ENCODE data around the gene TTC39A.

The TTC39A gene

GRCh38 chr1:51330331-51331201 lies at the start of gene TTC39A:
Gene TTC39A (minus strand): TSS chr1:51330562. CDS start chr1:51330477, 85 bp downstream.
- no peak for DNase-seq

- no peak for DNase-seq
These were observed 48.5 kb upstream of the TTC39A start for GRCh38 chr1:51378871-51379270.

- no peak for DNase-seq
These were observed 43.5 kb upstream of the TTC39A start for GRCh38 chr1:51373898-51374297.

- DNase-seq, result no peak
These were observed 42.2 kb upstream of the TTC39A start for GRCh38 chr1:51372561-51372960.

- DNase-seq, result no peak
These were observed 38.8 kb upstream of the TTC39A start for GRCh38 chr1:51369171-51369570.

GRCh38 chr1:51365774-51366173 lies 35.4 kb upstream of the TTC39A start:
- DNase-seq, result no peak

- DNase-seq, result no peak
These were observed 29.5 kb upstream of the TTC39A start for GRCh38 chr1:51359879-51360278.

- DNase-seq, result no peak
These were observed 25.0 kb upstream of the TTC39A start for GRCh38 chr1:51355382-51355781.

GRCh38 chr1:51354416-51354815 lies 24.1 kb upstream of the TTC39A start:
- DNase-seq, result no peak

GRCh38 chr1:51351907-51352306 lies 21.5 kb upstream of the TTC39A start:
- DNase-seq, result no peak

- DNase-seq, result no peak
These were observed 19.5 kb upstream of the TTC39A start for GRCh38 chr1:51349862-51350261.

GRCh38 chr1:51348147-51348527 lies 17.8 kb upstream of the TTC39A start:
- DNase-seq, result no peak

GRCh38 chr1:51347398-51348146 lies 17.2 kb upstream of the TTC39A start:
- no peak for DNase-seq

- no peak for DNase-seq
These were observed 16.0 kb upstream of the TTC39A start for GRCh38 chr1:51346086-51346942.

- DNase-seq, result no peak
These were observed 14.9 kb upstream of the TTC39A start for GRCh38 chr1:51345300-51345687.

- DNase-seq, result no peak
These were observed 14.4 kb upstream of the TTC39A start for GRCh38 chr1:51344602-51345299.

GRCh38 chr1:51344276-51344601 lies 13.9 kb upstream of the TTC39A start:
- DNase-seq, result no peak

- DNase-seq, result no peak
These were observed 13.3 kb upstream of the TTC39A start for GRCh38 chr1:51343624-51344023.

GRCh38 chr1:51342591-51343206 lies 12.3 kb upstream of the TTC39A start:
- no peak for DNase-seq

GRCh38 chr1:51341876-51342496 lies 11.6 kb upstream of the TTC39A start:
- DNase-seq, result no peak

- no peak for DNase-seq
These were observed 10.0 kb upstream of the TTC39A start for GRCh38 chr1:51340380-51340779.

- DNase-seq, result no peak
These were observed 6.3 kb upstream of the TTC39A start for GRCh38 chr1:51336711-51337110.

Measured in activated CD4-positive, alpha-beta T cell treated with anti-CD3 and anti-CD28 coated beads, Interleukin-10, Interleukin-2, amounts not matched to agents 100 ng/mL and 50 ng/mL, durations not matched to agents 16 hours and 8 hours (primary cell).